MV-4-11 (cell line): Measurements from ENCODE around the gene SP3.

Experiments used
- DNase-seq: peaks from one replicate; lab custom pipeline; 2025; lab: John Stamatoyannopoulos, UW

Gene SP3

DNA sequence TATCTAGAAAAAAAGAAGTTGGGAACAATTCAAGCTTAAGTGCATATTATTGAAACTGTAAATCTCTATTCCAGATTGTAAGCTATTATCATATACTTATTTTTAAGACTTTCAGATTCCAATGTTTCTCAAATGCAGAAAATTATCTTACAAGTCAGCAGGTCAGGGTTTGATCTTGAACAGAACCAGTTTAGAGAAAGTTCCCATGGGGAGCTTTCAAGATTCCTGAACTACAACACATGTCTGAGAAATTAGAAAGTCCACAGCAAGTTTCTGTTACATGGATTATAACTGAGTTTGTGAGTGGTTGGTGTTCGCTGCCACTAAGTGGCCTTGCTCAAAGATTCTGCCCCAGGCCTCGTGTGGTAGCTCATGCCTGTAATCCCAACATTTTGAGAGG, 31.6 kb upstream of the SP3 start:
- DNase-seq: no peak

GRCh38 chr2:173993459-173993858, 28.3 kb upstream of the SP3 start:
- DNase-seq: no peak

DNA sequence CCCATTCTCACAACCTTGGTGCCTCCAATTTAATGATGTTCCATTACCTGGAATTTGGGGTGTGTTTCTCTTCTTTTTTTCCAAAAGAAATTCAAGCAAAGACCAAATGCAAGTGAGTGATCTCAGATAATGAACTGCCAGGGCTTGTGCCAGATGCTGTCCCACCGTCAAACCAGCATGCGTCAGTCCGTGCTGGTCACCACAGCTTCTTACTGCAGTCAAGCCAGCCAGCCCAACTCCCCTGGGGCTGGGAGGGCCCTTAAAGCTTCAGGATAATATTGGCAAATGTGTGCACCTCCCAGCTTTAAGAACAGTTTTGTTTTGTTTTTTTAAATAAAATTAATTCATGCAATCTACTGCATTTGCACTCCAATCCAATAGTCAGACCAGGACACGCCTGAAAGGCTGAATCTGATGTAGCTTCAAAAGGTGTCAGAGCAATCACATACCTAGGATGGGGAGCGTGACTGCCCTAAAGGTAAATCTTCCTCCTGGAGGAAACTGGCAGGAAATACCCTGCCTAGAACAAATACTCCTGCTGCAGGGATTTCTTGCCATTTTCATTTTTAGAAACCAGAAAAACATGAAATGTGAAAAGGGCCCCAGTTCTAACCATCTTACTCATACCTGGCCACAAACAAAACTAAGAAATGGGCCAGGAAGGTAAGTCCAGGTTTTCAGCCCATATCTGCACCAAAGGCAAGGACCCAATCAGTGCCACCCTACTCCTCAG, 26.8 kb upstream of the SP3 start:
- DNase-seq: no peak

DNA sequence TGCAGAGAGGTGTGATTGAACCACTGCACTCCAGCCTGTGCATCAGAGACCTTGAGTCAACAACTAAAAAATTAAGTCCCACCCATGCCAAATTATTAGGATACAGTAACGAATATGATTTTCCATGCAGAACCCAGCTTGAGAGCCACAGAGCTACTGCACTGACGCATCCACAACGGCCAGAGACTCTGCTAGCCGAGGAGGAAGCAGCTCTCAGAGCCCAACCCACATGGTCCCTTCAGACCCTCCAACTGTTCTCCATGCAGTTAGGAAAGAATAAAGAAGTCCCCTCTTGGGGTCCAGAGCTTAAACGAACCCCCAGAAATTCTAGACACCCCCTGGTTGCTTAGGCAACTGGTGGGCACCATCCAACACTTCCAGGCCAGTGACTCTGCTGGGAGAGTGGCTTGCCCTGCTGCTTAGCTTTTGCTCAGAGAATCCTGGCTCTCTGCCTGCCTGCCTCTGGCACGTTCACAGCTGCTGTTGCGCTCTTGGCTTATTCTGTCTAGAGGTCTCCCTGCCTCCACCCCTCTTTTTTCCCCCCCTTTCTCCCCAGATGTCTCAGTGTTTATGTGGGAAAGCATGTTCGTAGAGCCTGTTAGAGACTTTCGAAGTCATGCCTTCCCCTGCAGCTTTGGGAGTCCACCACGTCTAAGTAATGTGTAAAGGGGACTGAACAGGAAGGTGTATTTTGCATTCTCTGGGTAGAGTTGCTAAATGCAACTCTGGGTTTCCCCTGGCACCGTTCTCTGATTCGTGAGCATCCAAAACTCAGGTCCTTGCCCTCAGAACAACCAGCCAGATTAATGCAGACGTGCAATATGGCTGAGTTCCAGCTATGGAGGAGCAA, 26.0 kb upstream of the SP3 start:
- DNase-seq: no peak

GRCh38 chr2:173990245-173990644, 25.1 kb upstream of the SP3 start:
- no peak for DNase-seq

GRCh38 chr2:173989884-173990215, 24.7 kb upstream of the SP3 start:
- DNase-seq: no peak

DNA sequence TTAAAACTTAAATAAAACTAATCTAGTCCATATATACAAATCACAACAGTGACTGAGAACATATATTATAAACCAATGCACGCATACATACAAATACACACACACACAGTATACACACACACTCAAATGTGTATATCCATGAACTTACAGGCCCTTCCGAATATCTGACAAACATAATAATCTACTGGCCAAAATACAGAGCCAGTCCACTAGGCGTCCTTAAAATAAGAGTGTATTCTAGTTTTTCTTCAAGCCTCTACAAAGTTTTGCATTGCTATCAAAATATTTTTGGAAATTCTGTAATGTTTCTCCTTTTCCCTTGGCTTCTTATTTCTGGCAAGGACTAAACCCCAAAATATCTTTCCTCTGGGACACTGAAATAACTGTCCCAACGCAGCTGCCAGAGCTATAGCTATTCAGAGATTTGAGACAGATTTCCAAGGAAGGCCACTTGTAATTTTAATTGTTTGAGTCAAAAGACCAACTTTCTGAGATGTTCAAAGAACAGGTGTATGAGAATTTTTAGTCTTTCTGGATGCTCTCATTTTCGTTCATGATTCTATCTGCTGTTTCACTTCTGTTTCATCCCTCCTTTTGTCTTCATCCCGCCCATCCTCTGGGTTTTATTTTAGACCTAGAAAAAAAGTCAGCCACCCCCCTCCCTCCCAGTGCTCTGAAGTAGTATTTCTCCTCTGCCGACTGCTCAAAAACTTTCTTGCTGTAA, 24.1 kb upstream of the SP3 start:
- no peak for DNase-seq

DNA sequence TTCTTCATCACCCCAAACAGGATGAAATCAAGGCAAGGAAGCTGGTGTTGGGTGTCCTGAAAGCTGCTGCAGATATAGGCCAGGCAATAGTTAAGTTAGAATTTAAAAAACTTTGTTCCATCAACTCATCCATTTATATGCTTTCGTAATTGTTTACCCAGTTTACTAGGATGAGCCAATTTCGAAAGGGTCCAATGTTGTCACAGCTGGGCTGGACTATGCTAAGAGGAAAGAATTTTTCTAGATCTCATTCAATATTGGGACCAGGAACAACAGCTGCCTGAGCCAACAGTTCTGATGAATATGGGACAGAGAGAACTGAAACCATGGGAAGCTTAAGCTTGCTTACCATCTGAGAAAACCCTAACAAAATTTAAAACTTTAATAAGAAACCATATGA, 21.6 kb upstream of the SP3 start:
- peak; percentile 76 for DNase-seq

DNA sequence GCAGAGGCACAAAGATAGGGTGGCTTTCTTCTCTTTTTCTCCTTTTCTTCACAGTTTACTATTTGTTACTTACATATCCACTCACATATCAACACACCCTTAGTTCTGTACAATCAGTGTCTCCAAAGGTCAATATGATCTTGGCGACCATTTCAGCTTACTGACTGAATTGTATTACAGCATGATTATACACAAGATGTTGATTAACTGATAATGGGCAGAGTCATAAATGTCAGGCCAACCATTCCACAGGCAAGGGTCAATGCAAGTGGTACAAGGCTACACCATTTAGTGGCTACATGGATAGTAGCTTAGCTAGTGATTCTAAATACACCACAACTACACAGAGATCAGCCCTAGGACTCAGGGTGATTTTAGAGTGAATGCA, 20.4 kb upstream of the SP3 start:
- no peak for DNase-seq

DNA sequence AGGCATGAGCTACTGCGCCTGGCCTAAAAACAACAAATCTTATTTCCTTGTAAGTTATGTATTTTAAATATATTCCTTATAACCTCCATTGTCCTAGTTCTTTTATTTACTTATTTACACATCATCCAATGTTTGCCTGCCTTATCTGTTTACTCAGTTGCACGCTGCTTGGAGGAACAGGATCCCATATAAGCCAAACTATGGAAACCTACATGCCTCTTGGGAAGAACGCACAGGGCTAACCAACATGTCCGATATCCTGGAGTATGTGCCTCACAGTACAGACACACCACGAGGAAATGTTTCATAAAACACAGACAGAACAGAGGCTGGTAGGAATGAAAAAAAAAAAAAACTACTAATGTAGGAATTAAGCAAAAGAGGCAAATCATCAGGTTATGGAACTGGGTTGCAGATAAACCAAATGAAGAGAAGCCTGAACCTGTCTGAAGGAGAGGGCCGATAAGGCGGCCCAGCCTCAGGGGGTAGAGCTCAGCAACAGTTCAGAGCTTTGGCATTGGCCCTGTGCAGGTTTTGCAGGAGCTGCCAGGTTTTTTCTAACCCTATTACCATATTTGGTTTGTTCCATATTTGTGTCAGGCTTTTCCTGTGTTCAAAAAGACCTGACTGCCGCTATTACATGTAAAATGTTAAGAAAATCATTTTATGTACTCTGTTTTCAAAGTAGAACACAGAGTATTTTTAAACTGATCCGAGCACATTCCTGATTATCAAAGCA, 19.9 kb upstream of the SP3 start:
- no peak for DNase-seq

DNA sequence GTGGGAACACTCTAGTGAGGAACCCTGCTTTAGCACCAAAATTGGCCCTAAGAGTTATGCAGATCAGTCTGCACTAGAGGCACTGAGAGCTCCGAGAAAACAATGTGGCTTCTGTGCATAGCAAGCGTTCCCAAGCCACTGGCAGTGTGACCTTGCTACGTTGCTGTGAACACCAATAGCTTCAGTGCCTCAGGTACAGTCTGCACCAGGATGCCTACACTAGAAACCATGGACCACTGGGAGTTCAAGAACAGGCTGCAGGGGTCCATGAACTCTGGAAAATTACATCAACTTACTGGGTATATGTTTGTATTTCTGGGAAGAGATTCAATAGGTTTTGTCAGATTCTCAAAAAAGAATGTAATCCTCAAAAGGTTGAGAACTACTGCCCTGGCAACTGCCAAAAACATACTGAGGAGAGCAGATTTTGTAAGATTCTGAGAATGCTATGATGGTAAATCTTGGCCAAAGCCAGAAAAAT, 18.3 kb upstream of the SP3 start:
- DNase-seq: no peak

GRCh38 chr2:173982918-173983317, 17.7 kb upstream of the SP3 start:
- DNase-seq: no peak

GRCh38 chr2:173982182-173982714, 17.1 kb upstream of the SP3 start:
- DNase-seq: no peak

DNA sequence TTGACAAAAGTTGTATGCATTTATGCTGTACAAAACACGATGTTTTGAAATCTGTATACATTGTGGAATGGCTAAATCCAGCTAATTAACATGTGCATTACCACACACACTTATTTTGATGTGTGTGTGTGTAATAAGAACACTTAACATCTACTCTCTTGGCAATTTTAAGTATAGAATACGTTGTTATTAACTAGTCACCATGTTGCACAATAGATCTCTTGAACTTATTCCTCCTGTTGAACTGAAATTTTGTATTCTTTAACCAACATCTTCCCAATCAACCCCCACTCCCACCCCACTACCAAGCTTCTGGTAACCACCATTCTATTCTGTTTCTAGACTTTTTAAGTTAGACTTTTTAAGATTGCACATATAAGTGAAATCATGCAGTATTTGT, 16.3 kb upstream of the SP3 start:
- no peak for DNase-seq

DNA sequence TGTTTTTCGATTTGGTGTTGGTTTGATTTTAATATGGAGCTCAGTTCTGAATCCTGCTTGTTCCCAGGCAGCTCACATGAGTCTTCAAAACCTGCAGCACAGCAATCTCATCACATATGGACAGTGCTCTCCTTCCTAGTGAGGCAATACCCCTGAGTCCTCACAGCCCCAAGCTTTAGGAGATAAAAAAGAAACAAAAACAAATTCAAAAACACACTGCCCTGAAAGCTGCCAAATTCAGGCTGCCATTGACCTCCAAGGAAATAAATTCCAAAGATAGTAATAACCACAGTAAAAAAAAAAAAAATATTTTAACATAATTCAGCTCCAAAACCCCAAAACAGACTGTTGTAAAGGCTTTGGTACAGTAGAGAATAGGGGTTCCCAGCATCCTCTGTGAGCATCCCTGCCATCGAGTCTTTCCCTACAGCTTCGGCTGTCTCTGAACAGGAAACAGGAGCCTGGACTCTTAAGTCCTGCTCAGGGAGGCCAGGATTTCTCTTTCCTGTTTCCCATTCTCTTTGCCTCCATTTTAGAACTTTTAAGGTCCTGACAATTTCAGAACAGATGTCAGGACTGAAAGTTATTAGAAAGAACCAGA, 14.7 kb upstream of the SP3 start:
- no peak for DNase-seq

DNA sequence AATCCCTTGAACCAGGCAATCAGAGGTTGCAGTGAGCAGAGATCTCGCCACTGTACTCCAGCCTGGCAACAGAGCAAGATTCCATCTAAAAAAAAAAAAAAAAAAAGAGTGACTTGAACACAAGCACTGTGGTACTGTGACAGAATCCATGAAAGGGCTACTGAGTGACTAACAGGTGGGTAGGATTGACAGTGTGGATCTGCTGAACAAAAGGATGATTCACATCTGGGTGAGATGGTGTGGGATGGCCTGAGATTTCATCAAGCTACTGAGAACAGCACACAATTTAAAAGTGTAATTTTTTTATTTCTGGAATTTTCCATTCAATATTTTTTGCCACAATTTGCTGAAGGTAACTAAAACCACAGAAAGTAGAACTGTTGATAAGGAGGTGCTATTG, 13.3 kb upstream of the SP3 start:
- DNase-seq: no peak

GRCh38 chr2:173972636-173973035, 7.5 kb upstream of the SP3 start:
- DNase-seq: no peak

DNA sequence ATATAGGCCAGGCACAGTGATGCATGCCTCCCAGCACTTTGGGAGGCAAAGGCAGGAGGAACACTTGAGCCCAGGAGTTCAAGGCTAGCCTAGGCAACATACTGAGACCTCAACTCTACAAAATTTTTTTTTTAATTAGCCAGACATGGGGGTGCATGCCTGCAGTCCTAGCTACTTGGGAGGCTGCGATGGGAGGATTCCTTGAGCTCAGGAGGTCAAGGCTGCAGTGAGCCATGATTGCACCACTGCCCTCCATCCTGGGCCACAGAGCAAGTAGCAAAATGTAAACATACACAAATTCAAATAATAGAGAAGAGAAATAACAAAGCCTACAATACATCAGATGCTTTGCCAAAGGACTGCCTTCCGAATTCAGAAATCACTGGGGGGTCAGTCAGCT, 7.0 kb upstream of the SP3 start:
- DNase-seq: no peak

DNA sequence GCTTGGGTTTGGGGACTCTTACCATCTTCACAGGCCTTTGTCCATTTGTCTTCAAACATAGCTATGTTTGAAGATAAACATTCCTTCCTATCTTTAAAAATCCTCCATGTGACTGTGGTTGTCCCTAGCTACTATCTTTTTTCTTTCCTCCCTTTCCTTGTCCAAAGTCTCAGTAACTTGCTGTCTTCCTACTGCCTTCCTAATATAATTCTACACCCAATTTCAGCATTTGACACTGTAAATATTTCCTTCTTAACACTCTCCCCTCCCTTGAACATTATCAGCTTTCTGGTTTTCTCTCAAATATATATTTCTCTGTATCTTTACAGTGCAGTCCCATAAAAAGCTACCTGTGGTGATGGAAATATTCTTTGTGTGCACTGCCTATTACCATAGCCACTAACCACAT, 5.3 kb upstream of the SP3 start:
- DNase-seq: no peak

DNA sequence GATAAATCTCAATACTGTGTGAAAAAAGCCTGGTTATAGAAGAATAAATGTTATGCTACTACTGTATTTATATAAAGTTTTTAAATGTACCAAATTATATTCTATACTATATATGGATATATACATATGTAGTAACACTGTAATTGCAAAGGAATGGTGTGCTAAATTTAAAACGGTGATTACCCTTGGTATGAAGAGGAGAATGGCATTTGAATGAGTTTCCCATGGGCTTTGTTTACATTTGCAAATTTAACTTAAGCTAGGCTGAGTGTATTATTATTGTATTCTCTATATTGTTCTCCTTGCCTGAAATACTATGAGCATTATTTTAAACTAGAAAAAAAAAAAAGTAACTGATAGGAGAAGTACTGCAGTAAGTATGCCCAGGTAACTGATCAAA, 4.7 kb upstream of the SP3 start:
- no peak for DNase-seq

DNA sequence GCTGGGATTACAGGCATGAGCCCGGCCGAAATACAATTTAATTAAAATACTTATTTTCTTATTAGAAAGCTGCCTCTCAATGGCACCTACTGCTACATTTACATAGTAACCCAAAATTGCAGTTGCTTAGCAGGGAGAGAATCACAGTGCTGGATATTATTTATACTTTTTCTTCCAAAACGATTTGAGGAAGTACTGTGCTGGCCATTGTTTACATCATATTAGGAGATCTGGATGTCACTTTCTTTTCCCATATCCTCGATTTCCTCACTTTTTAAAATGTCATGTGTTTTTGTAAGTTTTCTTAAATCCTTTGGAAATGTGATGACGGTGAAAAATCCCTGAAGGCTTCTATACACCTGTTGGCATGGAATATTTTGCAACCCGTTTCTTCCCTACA, 3.4 kb upstream of the SP3 start:
- peak; percentile 39 for DNase-seq
